HG02571 (cell line): Measurements from ENCODE around the gene UGT2A3.

Experiments used
- ATAC-seq: cut with Tn5 transposase; IDR thresholded peaks from one replicate; pipeline ENCODE4 v1.9.1; 2021; ENCODE audit warnings: mild to moderate bottlenecking, moderate library complexity; ENCODE audit not compliant: unreplicated experiment

UGT2A3 gene

GRCh38 chr4:68917016-68917415 is 34.6 kb downstream of the UGT2A3 start:
- no peak for ATAC-seq

DNA sequence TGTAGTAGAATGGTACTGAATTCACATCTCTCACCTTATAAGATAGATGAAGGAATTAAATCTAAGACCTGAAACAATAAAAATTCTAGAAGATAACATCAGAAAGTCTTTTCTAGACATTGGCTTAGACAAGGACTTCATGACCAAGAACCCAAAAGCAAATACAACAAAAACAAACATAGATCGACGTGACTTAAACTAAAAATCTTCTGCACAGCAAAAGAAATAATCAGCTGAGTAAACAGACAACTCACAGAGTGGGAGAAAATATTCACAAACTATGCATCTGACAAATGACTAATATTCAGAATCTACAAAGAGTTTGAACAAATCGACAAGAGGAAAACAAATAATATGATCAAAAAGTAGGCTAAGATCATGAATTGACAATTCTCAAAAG is 38.8 kb downstream of the UGT2A3 start:
- ATAC-seq: no peak

DNA sequence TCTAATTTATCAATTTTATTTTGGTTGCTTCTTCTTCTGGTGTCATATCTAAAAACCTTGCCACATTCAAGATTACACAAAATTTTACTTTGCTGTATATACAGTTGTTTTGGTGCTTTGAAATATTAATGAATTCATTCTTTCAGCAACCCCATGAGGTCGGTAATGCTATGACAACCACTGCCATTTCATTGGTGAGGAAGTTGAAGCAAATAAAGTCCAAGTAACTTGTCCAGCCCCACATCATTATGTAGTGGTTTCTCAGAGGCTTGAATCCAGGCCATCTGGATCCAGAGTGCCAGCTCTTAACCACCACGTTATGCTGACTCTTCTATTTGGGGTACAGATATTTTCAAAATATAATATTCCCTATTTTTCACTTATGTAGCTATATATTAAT is 42.2 kb downstream of the UGT2A3 start:
- no peak for ATAC-seq

DNA sequence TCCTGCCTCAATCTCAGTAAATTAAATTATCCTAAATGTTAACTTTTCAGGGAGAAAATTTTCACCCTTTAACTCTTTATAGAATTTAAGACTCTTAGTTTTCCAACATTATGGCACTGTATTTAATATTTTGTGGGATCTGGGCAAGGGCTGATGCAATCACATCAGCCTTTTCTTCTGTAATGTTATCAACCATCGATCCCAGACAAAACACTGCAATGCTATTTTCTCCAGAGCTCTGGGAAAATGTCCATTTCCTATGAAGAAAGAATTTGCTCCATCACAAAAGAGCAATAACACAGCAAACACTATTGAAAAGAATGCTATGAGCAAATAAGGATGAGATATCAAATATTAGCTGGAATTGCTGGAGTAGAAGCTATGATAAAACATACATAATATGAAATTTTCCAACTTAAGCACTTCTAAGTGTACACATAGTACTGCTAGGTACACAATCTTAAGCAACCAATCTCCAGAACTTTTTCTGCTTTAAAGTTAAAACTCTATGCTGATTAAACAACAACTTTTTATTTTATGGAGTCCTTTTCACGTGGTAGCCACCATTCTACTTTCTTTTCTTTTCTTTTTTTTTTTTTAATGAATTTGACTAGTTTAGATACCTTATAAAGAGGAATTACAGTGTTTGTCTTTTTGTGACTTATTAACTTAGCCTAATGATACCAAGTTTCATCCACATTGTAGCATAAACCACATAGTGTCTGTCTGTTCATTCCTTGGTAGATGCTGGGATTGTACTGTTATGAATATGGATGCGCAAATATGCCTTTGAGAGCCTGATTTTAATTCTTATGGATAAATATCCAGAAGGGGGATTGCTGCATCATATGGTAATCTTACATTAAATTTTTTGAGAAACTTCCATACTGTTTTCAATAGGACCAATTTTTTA is 43.6 kb downstream of the UGT2A3 start:
- no peak for ATAC-seq

- no peak for ATAC-seq
These were observed 44.4 kb downstream of the UGT2A3 start for GRCh38 chr4:68907245-68907644.

GRCh38 chr4:68906780-68907137 is 44.8 kb downstream of the UGT2A3 start:
- no peak for ATAC-seq

GRCh38 chr4:68905939-68906779 is 45.4 kb downstream of the UGT2A3 start:
- ATAC-seq: no peak

GRCh38 chr4:68905598-68905938 is 46.0 kb downstream of the UGT2A3 start:
- no peak for ATAC-seq

GRCh38 chr4:68904786-68905185 is 46.8 kb downstream of the UGT2A3 start:
- ATAC-seq: peak; percentile 66

DNA sequence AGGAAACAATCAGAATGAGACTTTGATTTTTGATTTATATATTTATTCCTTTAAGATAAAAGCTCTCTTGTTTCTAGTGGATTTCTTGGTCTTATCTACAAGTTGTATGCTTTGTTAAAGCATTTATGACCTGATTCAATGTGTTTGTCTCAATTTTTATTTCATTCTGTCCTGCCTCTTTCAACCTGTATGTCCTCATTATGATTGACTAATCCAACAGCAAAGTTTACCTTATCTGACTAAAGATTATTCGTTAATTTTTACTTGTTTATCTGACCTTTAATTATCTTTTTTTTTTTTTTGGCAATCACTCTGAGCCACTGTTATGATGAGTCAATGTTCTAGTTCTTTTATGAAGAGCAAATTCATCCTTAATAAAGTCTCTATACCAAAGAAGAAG is 54.9 kb downstream of the UGT2A3 start:
- ATAC-seq: no peak

DNA sequence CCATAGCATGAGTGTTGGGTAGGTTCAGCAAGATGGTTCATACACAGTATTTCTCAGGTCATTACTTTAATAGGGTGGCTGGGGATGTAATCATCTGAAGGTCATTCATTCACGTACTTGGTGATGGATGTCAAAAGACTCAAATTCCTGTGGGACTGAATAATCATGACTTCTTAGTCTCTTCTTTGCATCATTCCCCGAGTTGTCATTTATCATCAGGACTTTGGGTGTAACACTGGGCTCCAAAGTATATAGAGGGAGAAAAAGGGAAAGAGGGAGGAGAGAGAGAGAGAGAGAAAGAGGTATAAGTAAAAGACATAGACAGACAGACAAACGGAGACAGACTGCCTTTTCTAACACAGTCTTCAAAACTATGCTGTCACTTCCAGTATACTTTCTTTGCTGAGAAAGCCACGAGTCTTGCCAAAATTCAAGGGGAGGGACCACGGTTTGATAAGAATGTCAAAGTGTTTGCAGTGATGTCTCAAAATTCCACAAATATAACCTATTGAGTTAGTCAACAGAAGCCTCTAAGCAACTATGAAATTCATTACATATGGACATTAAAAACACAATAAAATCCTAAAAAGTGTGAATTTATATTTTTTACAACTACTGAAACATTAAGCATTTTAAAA is 55.9 kb downstream of the UGT2A3 start:
- ATAC-seq: no peak

DNA sequence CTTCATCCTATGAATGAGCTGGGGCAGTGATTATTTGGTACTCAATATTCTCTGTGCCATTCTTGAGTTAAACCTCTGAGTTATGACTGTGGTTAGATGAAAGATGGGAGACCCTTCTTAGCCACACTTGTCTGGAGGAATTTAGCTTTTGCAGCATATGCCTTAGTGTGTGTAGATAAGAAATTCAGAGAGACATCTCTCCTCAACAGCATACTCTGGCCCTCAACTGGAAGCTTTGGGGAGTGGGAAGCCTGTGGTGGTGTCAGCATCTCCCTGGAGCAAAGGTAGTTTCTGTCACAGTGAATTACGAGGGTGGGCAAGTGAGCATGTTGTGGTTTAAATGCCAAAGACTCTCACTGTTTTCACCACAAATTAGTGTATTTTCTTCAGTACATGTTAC is 58.7 kb downstream of the UGT2A3 start:
- ATAC-seq: no peak

GRCh38 chr4:68891678-68892077 is 59.9 kb downstream of the UGT2A3 start:
- ATAC-seq: no peak

DNA sequence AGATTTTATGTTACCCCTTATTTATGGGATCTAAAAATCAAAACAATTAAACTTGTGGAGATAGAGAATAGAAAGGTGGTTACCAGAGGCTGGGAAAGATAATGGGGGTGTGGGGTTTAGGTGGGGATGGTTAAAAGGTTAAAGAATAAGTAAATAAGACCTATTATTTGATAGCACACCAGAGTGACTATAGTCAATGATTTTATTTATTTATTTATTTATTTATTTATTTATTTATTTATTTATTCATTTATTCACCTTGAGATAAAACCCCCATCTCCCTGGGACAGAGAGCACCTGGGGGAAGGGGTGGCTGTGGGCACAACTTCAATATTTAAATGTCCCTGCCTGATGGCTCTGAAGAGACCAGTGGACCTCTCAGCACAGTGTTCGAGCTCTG is 66.1 kb downstream of the UGT2A3 start:
- no peak for ATAC-seq

DNA sequence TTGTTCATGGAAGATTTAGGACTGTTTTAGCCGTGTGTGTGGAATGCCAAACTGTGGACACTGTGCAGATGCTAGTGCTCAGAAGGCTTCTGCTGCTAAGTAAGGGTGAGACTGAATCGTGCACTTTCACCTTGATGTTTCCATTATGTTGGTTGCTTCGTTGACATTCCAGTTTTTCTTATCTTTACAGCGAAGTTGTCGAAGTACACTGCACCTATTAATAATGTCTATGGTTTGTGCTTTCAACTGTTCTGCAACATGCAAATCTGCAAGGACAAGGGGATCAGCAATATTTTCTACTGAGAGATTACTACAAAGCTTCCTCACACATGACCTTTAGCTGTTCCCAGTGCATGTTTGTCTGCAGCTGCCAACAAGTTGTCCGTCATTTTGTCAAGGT is 67.7 kb downstream of the UGT2A3 start:
- no peak for ATAC-seq
